ENCODE data around the gene NECTIN1. TPM values are rescaled to one million over a fixed set of nuclear protein-coding genes. Genes with fewer than 3 reads are reported as not detected.

The NECTIN1 gene
- total and polyA plus RNA-seq, 2 of the 13 experiments (the other 11 are each of a cell fraction or from before 2014, with no cell fraction given) = 3.9 to 7.3 TPM

DNA sequence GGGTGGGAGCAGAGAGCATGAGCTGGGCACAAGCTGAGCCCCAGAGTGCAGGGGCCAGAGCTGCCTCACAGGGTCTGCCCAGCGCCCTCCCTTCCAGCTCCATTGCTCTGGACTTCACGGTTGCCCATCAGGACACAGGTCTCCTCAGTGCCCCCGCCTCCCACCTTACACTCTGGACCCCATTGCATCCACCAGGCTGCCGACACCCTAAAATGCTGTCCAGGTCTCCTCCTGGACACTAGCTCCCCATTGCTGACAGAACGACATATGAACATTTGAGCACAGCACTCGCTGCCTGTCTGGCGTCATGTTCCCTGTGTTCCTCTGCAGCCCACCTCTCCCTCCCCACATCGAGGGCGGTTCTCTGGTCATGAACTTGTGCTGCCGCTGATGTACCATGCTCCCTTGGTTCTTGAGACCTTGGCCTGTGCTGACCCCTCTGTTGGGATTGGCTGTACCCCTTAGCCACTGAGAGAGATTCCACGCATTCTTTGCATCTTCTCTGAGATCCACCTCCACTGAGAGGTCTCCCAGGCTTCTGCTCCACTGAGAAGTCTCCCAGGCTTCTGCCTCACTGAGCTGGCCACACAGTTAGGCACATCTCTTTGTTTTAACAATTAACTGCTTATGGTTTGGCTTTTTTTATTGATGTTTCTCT, 34.2 kb upstream of the NECTIN1 start (continued):
- TF ChIP-seq PRDM4 (CRISPR knock-in tag; IDR thresholded peaks at IDR 0.05; ENCODE audit: borderline replicate concordance) (no peak), MED13 (CRISPR knock-in tag; IDR thresholded peaks at IDR 0.05) (no peak), ZNF678 (CRISPR knock-in tag; IDR thresholded peaks at IDR 0.05) (no peak), PLRG1 (conservative IDR thresholded peaks at IDR 0.05) (no peak), ZNF317 (CRISPR knock-in tag; IDR thresholded peaks at IDR 0.05) (no peak), KLF12 (CRISPR knock-in tag; IDR thresholded peaks at IDR 0.05; ENCODE audit: borderline replicate concordance) (no peak), TFDP1 (CRISPR knock-in tag; IDR thresholded peaks at IDR 0.05; ENCODE audit: borderline replicate concordance) (no peak), THAP7 (CRISPR knock-in tag; IDR thresholded peaks at IDR 0.05) (no peak), PAWR (CRISPR knock-in tag; IDR thresholded peaks at IDR 0.05; ENCODE audit: borderline replicate concordance) (no peak), ZNF232 (CRISPR knock-in tag; IDR thresholded peaks at IDR 0.05; ENCODE audit: borderline replicate concordance) (no peak), RORA (CRISPR knock-in tag; IDR thresholded peaks at IDR 0.05) (no peak)
- TF ChIP-seq, protein P1, sequence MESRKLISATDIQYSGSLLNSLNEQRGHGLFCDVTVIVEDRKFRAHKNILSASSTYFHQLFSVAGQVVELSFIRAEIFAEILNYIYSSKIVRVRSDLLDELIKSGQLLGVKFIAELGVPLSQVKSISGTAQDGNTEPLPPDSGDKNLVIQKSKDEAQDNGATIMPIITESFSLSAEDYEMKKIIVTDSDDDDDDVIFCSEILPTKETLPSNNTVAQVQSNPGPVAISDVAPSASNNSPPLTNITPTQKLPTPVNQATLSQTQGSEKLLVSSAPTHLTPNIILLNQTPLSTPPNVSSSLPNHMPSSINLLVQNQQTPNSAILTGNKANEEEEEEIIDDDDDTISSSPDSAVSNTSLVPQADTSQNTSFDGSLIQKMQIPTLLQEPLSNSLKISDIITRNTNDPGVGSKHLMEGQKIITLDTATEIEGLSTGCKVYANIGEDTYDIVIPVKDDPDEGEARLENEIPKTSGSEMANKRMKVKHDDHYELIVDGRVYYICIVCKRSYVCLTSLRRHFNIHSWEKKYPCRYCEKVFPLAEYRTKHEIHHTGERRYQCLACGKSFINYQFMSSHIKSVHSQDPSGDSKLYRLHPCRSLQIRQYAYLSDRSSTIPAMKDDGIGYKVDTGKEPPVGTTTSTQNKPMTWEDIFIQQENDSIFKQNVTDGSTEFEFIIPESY (CRISPR knock-in tag; IDR thresholded peaks at IDR 0.05) = no peak

Data from HepG2 (cell line).